Esophagus muscularis mucosa (tissue), 4 donors: ENCODE measurements around the gene AGAP6. TPM values are rescaled to one million over a fixed set of nuclear protein-coding genes. Genes with fewer than 3 reads are reported as not detected.
"Not testable (repeated sequence)": the region's sequence is repeated elsewhere in the genome, so short reads cannot be mapped to it uniquely, and the experiment has no call there.

Source experiments
- DNase-seq: peaks from one replicate; pipeline ENCODE4 v3.0.0-alpha.2; 2017; ENCODE audit errors: extremely low spot score
- H3K27ac ChIP-seq, 4 donors: fragments of 200-600 bp; sonication (generic); replicated peaks in 1 of 4; 1 replicate in 3 of 4; 2 replicates in 1 of 4; pipeline ENCODE4 v1.5.1; 2016 to 2019; ENCODE audit warnings: mild to moderate bottlenecking in 1 of 4
- H3K27me3 ChIP-seq, 4 donors: fragments of 200-600 bp; sonication (generic); one replicate each; pipeline versions ENCODE4 v1.5.1 to v1.6.0; 2016 to 2019
- H3K36me3 ChIP-seq, 4 donors: fragments of 200-600 bp; sonication (generic); one replicate each; pipeline ENCODE4 v1.5.1; 2016 to 2019
- H3K4me1 ChIP-seq, 4 donors: fragments of 200-600 bp; sonication (generic); one replicate each; pipeline ENCODE4 v1.5.1; 2016 to 2019
- H3K4me3 ChIP-seq, 4 donors: fragments of 200-600 bp; sonication (generic); 1 replicate in 2 of 4; 2 replicates in 2 of 4; pipeline ENCODE4 v1.5.1; 2016 to 2019; ENCODE audit warnings: mild to moderate bottlenecking in 4 of 4, moderate library complexity in 1 of 4
- H3K9me3 ChIP-seq, 4 donors: fragments of 200-600 bp; sonication (generic); 1 replicate in 3 of 4; 2 replicates in 1 of 4; pipeline ENCODE4 v1.5.1; 2016 to 2019
- POLR2AphosphoS5 ChIP-seq, 2 donors: sonication (generic); formaldehyde crosslinking; IDR thresholded peaks; one replicate each; pipeline ENCODE4 v1.6.1; 2017; ENCODE audit warnings: antibody characterized with exemption in 2 of 2
- WGBS: methylation state at CpG from one replicate; pipeline ENCODE4 v1.1.5; 2018; 5-methylcytosine and 5-hydroxymethylcytosine counted together
- intact Hi-C: fragments of 100-400 bp; cut with DNase I; formaldehyde crosslinking; loops from one replicate; pipeline ENCODE4 v1.15.1; 2023
- total RNA-seq, 4 donors: library from RNA; depleted of rRNA; stranded (reverse); fragments of >200 nt; gene quantifications; one replicate each; pipeline versions ENCODE4 v1.1.0 to v1.2.1, GENCODE V29; 2016

Gene AGAP6
- 10 to 100 TPM in 2 of 4 donors, 1 to 10 TPM in 2; 6.3 to 12.0 (median 9.7) TPM for total RNA-seq

GRCh38 chr10:49988376-49988775, at the start of gene AGAP6:
AGAP6 (plus strand) TSS chr10:49988406; CDS start chr10:49988716, 310 bp downstream.
- intact Hi-C loops, H3K9me3 ChIP-seq, H3K27me3 ChIP-seq, DNase-seq, H3K27ac ChIP-seq, H3K4me1 ChIP-seq, H3K4me3 ChIP-seq, H3K36me3 ChIP-seq: not testable (repeated sequence)
- WGBS = 98% methylated on average over 10 of the region's 18 CpGs

GRCh38 chr10:49941447-49942338, 46.5 kb upstream of the AGAP6 start, which contains the start of the genes PARG and TIMM23B:
PARG (minus strand) TSS chr10:49942027; CDS start chr10:49941725, 302 bp downstream.
TIMM23B (plus strand) TSS chr10:49942053; CDS start chr10:49942195, 142 bp downstream.
- peaks cover 0 to 12% (median 5%) of the 10 kb centered on the region in 4 donors for H3K36me3 ChIP-seq
- peak; percentile 80 to 85 for TF ChIP-seq POLR2AphosphoS5 (IDR thresholded peaks at IDR 0.05)
- under 1% methylated on average over 60 of the region's 81 CpGs for WGBS
- H3K9me3 ChIP-seq, H3K27me3 ChIP-seq, intact Hi-C loops: not testable (repeated sequence)
- H3K4me1 ChIP-seq = peaks cover 19 to 36% (median 31%) of the 10 kb centered on the region in 4 donors
- peak within 1 kb of the TSS; percentile 72 to 85 (median 76) for H3K27ac ChIP-seq
- DNase-seq = peak; percentile 92
- H3K4me3 ChIP-seq = peak within 1 kb of the TSS; percentile 82 to 90 (median 86)

- intact Hi-C loops, H3K9me3 ChIP-seq, H3K27me3 ChIP-seq, DNase-seq: not testable (repeated sequence)
- peak overlapping the region; percentile 82 to 90 (median 86) for H3K4me3 ChIP-seq
- peak overlapping the region; percentile 72 to 85 (median 76) for H3K27ac ChIP-seq
- peaks cover 0 to 17% (median 6%) of the 10 kb centered on the region in 4 donors for H3K36me3 ChIP-seq
- WGBS = 0% methylated on average over 12 of the region's 12 CpGs
- peaks cover 19 to 36% (median 31%) of the 10 kb centered on the region in 4 donors for H3K4me1 ChIP-seq
Measured at GRCh38 chr10:49942339-49942705, 45.9 kb upstream of the AGAP6 start.

GRCh38 chr10:49943607-49944006, 44.6 kb upstream of the AGAP6 start:
- H3K4me1 ChIP-seq = peaks cover 19 to 36% (median 31%) of the 10 kb centered on the region in 4 donors
- DNase-seq, H3K27me3 ChIP-seq, H3K27ac ChIP-seq, H3K9me3 ChIP-seq, intact Hi-C loops, H3K4me3 ChIP-seq: not testable (repeated sequence)
- H3K36me3 ChIP-seq = peaks cover 0 to 24% (median 8%) of the 10 kb centered on the region in 4 donors
- WGBS = 70% methylated on average over 2 of the region's 2 CpGs

GRCh38 chr10:49948142-49948541, 40.1 kb upstream of the AGAP6 start:
- WGBS = 92% methylated on average over 1 of the region's 2 CpGs
- H3K27me3 ChIP-seq, H3K4me3 ChIP-seq, H3K4me1 ChIP-seq, H3K27ac ChIP-seq, H3K9me3 ChIP-seq, DNase-seq, intact Hi-C loops: not testable (repeated sequence)
- H3K36me3 ChIP-seq = peaks cover 0 to 31% (median 10%) of the 10 kb centered on the region in 4 donors

GRCh38 chr10:49948737-49949136, 39.5 kb upstream of the AGAP6 start:
- H3K27me3 ChIP-seq, H3K9me3 ChIP-seq, intact Hi-C loops, H3K4me1 ChIP-seq, H3K4me3 ChIP-seq, H3K27ac ChIP-seq, DNase-seq: not testable (repeated sequence)
- WGBS = 97% methylated on average over 2 of the region's 2 CpGs
- H3K36me3 ChIP-seq = peaks cover 0 to 37% (median 10%) of the 10 kb centered on the region in 4 donors

GRCh38 chr10:49952006-49952405, 36.2 kb upstream of the AGAP6 start:
- H3K4me1 ChIP-seq, H3K27ac ChIP-seq, DNase-seq, H3K27me3 ChIP-seq, H3K4me3 ChIP-seq, H3K9me3 ChIP-seq, intact Hi-C loops: not testable (repeated sequence)
- 97% methylated on average over 3 of the region's 3 CpGs for WGBS
- peaks cover 3 to 49% (median 20%) of the 10 kb centered on the region in 4 donors for H3K36me3 ChIP-seq

- H3K27me3 ChIP-seq, H3K27ac ChIP-seq, intact Hi-C loops, H3K4me1 ChIP-seq, H3K9me3 ChIP-seq, DNase-seq, H3K4me3 ChIP-seq: not testable (repeated sequence)
- 91% methylated on average over 3 of the region's 3 CpGs for WGBS
- H3K36me3 ChIP-seq = peaks cover 3 to 51% (median 23%) of the 10 kb centered on the region in 4 donors
Measured at GRCh38 chr10:49953122-49953521, 35.1 kb upstream of the AGAP6 start.

- intact Hi-C loops, H3K9me3 ChIP-seq, H3K4me3 ChIP-seq, H3K4me1 ChIP-seq, H3K27ac ChIP-seq, H3K27me3 ChIP-seq, DNase-seq: not testable (repeated sequence)
- peaks cover 0 to 19% (median 9%) of the 10 kb centered on the region in 4 donors for H3K36me3 ChIP-seq
- no CpG with 5 or more reads among the region's 37 CpGs for WGBS
Measured at GRCh38 chr10:49970331-49970857, 17.8 kb upstream of the AGAP6 start.

- DNase-seq, H3K4me3 ChIP-seq, H3K4me1 ChIP-seq, H3K27ac ChIP-seq, intact Hi-C loops, H3K9me3 ChIP-seq, H3K27me3 ChIP-seq: not testable (repeated sequence)
- 58% methylated on average over 2 of the region's 2 CpGs for WGBS
- peaks cover 0 to 24% (median 9%) of the 10 kb centered on the region in 4 donors for H3K36me3 ChIP-seq
Measured at GRCh38 chr10:49971466-49971865, 16.7 kb upstream of the AGAP6 start.

- DNase-seq = not testable (repeated sequence)
Measured at GRCh38 chr10:49972094-49972493, 16.1 kb upstream of the AGAP6 start.

GRCh38 chr10:49977756-49978155, 10.4 kb upstream of the AGAP6 start:
- H3K27me3 ChIP-seq, H3K4me1 ChIP-seq, H3K9me3 ChIP-seq, DNase-seq, H3K27ac ChIP-seq, intact Hi-C loops, H3K4me3 ChIP-seq: not testable (repeated sequence)
- H3K36me3 ChIP-seq = peaks cover 0 to 26% (median 5%) of the 10 kb centered on the region in 4 donors
- WGBS = 97% methylated on average over 3 of the region's 3 CpGs

More at GRCh38 chr10:49972094-49972493, 16.1 kb upstream of the AGAP6 start:
- 90% methylated on average over 2 of the region's 3 CpGs for WGBS
- H3K4me1 ChIP-seq, H3K27me3 ChIP-seq, intact Hi-C loops, H3K9me3 ChIP-seq, H3K27ac ChIP-seq, H3K4me3 ChIP-seq: not testable (repeated sequence)
- H3K36me3 ChIP-seq = peaks cover 0 to 24% (median 9%) of the 10 kb centered on the region in 4 donors
